ENCODE results near the gene TNC.

DNA sequence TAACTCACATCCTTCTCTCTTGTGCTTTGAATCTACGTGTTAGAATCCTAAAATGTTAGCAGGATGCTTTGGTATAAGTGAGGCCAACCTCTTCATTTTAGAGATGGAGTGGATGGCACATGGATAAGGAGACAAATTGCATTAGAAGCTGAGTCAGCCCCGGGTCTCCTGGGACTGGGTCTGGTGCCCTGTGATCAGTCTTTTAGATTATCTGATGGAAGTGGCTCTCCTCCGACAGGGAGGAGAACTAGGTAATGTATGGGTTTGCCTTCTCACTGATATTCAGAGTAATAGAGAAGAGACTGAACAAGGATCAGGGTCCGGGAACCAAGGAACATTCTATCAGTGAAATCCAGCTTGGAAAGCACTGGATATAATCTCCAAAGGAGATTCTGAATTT, 112.6 kb downstream of the TNC start:
- TF ChIP-seq, protein P1, sequence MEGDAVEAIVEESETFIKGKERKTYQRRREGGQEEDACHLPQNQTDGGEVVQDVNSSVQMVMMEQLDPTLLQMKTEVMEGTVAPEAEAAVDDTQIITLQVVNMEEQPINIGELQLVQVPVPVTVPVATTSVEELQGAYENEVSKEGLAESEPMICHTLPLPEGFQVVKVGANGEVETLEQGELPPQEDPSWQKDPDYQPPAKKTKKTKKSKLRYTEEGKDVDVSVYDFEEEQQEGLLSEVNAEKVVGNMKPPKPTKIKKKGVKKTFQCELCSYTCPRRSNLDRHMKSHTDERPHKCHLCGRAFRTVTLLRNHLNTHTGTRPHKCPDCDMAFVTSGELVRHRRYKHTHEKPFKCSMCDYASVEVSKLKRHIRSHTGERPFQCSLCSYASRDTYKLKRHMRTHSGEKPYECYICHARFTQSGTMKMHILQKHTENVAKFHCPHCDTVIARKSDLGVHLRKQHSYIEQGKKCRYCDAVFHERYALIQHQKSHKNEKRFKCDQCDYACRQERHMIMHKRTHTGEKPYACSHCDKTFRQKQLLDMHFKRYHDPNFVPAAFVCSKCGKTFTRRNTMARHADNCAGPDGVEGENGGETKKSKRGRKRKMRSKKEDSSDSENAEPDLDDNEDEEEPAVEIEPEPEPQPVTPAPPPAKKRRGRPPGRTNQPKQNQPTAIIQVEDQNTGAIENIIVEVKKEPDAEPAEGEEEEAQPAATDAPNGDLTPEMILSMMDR (IDR thresholded peaks at IDR 0.05): no peak
- no peak for TF ChIP-seq EP300 (IDR thresholded peaks at IDR 0.05)
- TF ChIP-seq POLR2A (IDR thresholded peaks at IDR 0.05): no peak
